Stimulated activated CD4-positive, alpha-beta T cell treated with anti-CD3 and anti-CD28 coated beads, Interleukin-12 subunit alpha, Interleukin-12 subunit beta, amount 100 ng/mL, for 4 hours (primary cell): ENCODE measurements around the gene FAU.
A peak's percentile ranks its signal among the peaks of the same experiment; 100 is the strongest.
"Not testable (repeated sequence)": the region's sequence is repeated elsewhere in the genome, so short reads cannot be mapped to it uniquely, and the experiment has no call there.

Experiments
- DNase-seq: peaks from one replicate; pipeline ENCODE4 v3.0.0-alpha.2; 2020

The FAU gene

DNA sequence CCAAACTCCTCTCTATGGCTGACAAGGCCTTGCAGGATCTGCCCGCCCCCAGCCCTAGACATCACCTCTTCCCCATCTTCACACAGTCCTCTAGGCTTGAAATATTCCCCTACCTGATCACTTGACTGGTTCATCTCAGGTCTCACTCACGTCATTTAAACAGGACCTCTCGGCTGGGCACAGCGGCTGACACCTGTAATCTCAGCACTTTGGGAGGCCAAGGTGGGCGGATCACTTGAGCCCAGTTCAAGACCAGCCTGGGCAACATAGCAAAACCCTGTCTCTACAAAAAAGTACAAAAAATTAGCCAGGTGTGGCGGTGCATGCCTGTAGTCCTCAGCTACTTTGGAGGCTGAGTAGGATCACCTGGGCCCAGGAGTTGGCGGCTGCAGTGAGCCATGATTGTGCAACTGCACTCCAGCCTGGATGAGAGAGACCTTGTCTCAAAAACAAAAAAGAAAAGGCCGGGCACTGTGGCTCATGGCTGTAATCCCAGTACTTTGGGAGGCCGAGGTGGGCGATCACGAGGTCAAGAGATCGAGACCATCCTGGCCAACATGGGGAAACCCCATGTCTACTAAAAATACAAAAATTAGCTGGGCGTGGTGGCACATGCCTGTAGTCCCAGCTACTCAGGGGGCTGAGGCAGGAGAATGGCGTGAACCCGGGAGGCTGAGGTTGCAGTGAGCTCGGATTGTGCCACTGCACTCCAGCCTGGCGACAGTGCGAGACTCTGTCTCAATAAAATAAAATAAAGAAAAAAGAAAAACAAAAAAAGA, 2.9 kb downstream of the FAU start:
- DNase-seq = not testable (repeated sequence)

DNA sequence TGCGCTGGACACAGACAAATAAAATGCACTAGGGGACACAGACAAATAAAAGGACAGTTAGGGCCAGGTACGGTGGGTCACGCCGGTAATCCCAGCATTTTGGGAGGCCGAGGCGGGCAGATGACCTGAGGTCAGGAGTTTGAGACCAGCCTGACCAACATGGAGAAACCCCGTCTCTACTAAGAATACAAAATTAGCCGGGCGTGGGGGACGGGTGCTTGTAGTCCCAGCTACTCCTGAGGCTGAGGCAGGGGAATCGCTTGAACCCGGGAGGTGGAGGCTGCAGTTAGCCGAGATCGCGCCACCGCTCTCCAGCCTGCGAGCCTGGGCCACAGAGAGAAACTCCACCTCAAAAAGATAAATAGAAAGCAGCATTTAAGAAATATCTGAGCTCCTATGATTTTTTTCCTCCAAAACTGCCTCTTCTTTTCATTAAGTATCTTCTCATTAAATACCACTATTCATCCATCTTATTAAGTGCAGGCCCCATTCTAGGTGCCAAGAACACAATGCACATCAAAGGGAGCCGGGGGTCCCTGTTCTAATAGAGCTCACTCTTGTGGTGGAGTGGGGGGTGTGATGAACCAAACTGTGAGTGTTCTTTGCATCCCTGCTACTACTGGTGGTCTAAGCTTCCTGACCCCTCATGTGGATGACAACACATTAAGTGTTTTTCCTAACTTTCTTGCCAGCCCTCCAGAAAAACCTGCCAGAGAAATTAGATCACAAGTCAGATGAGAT, 3.7 kb downstream of the FAU start:
- no peak for DNase-seq

DNA sequence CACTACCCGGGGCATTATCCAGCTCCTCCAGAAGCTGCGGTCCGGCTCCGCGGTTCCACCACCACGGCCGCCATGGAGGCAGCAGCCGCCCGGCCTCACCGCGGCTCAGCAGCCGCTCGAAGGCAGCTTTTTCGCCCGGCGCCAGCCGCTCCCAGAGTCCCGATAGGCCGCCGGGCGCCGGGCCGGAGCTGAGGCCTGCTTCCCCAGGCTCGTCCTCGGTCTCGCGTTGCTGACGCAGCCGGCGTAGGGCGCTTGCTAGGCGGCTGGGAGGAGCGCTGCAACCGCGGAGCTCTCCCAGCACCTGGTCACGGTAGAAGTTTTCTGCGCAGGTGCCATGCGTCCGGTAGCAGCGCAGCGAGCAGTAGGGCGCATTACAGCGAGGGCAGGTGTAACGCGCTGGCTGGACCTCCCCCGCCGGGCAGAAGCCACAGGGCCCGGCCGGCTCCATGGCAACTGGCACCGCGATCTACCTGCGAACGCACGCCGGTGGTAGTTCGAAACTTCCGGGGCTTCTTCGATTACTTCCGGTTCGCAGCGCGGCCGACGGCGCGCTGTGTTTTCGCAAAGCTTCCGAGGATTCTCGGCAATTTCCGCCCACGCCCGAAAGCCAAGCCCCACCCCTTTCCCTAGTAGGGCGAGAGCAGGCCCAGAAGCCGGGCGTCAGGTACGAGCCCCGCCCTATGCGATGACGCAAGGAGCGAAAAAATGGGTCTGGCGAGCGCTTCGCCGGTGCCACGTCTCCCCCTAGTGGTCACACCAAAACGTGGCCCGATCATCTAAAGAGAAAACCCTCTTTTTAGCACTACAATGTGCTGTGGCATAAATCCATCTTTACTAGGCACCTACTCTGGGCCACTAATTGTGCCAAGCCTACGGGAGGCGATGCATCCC, 4.5 kb downstream of the FAU start, which contains the start of gene ZNHIT2:
TSS of gene ZNHIT2 (minus strand) at position 496 of the 891 bp plus-strand sequence. CDS start at position 448, 48 bp downstream.
- peak; percentile 100 for DNase-seq

DNA sequence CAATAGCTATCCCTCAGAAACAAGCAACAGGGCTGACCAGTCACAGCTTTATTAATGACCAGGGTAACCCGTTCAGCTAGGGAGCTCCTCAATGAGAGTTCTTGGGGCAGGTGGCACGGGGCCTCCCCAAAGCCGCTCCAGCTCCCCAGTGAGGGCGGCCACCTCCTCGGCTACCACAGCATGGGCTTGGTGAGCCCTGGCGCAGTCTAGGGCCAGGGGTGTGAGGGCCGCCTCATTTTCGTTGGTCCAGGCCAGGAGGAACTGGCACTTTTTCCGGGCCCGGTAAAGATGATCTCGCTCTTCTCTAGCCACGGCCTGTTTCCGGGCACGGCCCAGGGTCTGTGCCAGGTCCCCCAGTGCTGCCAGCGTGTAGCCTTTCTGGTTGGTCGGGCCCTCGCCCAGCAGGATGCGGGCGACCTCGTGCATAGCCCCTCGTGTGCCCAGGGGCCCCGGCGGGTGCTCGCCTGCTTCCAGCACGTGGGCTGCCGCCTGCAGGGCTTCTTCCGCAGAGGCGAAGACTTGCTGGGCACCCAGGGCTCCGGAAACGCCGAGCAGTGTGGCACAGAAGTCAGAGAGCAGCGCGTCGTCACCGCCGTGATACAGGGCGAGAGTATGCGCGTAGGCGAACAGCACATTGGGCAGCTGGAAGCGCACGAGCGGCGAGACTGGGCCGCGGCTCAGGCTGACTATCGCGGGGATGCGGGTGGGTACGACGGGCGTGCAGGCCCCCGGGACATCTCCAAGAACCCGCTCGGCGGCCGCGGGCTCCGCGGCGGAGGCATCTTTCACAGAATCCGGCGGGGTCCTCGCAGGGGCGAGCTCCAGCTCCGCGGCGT, 5.3 kb downstream of the FAU start:
- peak; percentile 61 for DNase-seq

DNA sequence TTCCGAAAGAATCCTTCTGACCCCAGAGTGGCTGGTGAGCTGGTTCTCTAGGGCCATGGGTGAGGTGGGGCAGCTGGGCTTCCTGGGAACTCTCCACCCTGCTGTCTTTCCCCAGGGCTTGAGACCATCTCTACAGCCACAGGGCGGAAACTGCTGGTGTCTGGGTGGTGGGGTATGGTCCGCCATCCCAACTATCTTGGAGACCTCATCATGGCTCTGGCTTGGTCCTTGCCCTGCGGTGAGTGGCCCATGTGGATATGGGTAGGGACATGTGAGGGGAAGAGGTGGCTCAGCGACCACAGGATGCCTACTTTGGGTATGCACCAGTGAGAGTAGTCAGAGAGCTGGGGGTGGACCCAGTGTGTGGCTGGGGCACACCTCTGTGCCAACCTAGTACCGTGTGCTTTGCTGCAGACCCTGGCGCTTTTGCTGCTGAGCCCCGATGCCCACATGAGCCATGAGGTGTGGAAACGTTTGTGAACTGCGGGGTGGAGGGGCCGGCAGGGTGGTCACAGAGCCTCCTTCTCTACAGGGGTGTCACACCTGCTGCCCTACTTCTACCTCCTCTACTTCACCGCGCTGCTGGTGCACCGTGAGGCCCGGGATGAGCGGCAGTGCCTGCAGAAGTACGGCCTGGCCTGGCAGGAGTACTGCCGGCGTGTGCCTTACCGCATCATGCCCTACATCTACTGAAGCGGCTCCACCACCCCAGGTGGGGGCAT, 6.4 kb downstream of the FAU start:
- DNase-seq = no peak

DNA sequence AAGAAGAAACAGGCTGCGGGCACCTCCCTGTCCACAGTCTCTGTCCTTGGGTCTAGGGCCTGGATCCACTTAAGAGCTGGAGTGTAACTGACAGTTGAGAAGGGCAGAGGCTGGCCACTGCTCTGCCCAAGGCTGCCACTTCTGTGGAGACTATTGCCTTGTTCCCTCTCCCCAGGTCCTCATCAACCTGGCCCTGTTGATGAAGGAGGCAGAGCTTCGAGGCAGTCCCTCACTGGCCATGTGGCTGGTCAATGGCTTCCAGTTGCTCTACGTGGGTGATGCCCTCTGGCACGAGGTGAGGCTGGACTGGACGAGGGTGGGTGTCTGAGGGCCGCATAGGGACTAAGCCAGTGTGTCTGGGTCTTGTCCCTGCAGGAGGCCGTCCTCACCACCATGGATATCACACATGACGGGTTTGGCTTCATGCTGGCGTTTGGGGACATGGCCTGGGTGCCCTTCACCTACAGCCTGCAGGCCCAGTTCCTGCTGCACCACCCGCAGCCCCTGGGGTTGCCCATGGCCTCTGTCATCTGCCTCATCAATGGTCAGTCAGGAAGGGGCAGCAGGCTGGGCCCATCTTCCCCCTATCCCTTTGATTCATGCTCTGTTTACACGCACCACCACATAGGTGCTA, 7.3 kb downstream of the FAU start:
- DNase-seq = no peak

DNA sequence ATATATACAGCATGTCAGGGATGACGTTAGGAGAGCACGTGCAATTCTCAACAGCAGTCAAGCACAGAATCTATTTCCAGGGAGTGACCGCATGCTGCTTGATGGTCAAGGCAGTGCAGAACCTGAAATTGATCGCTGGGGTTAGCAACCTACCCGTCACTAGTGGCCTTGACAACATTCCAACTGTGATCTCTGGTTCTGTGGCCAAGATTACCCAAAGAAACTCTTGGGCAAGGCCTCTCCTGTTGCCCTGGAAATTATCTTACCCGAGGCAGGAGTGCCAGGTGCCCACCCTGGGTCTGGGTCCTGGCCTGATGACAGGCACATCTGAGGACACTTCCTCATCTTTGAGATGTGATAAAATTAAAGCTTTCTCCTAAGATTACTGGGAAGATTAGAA, 8.1 kb downstream of the FAU start:
- no peak for DNase-seq

DNA sequence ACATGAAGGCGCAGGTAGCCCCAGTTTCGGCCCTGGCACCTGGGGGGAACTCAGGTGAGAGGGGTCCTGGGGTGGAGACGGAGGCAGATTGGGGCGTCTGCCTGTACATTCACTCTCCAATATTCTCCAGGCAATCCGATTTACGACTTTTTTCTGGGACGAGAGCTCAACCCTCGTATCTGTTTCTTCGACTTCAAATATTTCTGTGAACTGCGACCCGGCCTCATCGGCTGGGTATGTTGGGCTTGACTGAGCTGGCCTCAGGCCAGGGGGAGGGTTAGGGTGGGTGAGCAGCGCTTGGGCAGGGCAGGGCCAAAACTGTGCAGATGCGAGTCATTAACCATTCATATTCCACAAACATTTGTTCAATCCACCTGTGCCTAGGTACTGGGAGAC, 8.6 kb downstream of the FAU start:
- no peak for DNase-seq

DNA sequence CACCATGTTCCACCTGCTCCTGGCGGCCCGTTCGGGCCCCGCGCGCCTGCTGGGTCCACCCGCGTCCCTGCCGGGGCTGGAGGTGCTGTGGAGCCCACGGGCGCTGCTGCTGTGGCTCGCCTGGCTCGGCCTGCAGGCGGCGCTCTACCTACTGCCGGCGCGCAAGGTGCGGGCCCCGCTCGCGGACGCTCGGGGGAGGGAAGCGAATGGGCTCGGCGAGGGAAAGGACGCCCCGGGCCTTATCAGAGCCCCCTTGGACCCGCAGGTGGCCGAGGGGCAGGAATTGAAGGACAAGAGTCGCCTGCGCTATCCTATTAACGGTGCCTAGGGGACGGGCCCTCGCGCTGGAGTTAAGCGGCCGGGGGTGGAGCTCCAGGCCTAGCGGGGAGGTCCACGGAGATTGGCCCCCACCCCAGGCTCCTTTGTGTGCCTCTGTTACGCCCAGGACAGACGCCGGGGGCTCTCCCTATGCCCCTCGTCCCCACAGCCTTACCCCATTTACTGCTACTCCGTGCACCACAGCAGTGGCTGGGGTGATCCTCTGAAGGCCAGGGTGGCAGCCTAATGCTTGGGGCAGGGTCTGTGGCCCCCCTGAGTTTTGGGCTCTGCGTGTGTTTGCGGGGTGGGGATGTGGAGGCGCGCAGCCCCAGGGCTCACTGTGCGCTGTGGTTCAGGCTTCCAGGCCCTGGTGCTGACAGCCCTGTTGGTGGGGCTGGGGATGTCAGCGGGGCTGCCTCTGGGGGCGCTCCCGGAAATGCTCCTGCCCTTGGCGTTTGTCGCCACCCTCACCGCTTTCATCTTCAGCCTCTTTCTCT, 9.2 kb downstream of the FAU start:
- DNase-seq = peak; percentile 74

DNA sequence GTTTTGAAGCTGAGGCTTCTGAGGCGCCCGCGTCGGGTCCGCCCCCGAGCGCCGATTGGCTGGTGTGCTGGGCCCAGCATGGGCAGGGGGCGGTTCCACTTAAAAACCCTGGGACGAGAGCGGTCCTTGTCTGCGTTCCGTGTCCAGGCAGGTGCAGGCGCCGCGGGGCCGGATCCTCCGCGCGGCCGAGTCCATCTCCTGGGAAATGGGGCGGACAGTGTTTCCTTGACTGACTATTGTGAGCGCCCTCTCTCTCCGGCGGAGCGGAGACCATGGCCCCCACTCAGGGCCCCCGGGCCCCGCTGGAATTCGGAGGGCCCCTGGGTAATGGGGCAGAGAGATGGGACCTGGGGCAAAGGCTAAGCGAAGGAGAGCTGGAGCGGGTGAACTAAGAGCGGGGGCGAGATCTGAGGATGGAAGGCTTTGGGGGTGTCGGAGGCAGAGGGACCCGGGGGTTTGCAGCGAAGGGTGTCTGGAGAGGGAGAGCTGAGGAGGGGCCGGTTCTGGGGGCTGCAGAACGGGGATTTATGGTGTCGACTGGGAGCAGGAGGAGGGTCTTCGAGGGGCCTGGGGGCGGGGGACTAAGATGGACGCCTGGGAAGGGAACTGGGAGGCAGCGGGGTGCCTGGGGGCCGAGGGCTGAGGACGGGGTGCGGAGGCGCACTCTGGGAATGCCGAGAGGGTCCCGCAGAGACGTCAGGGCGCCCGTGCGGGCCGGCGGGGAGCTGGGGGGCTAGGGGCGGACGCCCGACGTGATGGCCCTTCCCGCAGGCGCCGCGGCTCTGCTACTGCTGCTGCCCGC, 10.0 kb downstream of the FAU start, which contains the start of gene TM7SF2:
TSS of gene TM7SF2 (plus strand) at position 129 of the 802 bp plus-strand sequence. CDS start at position 273, 144 bp downstream.
- peak; percentile 93 for DNase-seq

DNA sequence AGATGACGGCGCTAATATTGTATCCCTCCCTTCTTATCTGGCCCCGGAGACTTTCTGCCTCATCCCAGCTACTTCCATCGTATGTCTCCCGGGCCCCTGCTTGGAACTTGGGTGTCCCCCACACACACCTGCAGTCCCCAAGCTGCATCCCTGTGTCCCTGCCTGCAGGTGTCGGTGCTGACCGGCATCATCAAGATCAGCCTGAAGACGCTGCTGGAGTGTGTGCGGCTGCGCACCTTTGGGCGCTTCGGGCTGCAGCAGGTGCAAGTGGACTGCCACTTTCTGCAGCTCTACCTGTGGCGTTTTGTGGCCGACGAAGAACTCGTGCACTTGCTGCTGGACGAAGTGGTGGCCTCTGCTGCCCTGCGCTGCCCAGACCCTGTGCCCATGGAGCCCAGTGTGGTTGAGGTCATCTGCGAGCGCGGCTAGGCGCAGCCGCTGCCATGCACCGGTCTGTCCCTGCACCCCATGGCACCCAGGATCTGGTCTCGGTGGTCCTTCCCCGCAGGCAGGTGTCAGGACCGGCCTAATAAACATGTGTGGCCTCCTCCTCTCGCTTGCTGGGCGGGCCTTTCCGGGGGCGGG, 10.7 kb downstream of the FAU start:
- no peak for DNase-seq

DNA sequence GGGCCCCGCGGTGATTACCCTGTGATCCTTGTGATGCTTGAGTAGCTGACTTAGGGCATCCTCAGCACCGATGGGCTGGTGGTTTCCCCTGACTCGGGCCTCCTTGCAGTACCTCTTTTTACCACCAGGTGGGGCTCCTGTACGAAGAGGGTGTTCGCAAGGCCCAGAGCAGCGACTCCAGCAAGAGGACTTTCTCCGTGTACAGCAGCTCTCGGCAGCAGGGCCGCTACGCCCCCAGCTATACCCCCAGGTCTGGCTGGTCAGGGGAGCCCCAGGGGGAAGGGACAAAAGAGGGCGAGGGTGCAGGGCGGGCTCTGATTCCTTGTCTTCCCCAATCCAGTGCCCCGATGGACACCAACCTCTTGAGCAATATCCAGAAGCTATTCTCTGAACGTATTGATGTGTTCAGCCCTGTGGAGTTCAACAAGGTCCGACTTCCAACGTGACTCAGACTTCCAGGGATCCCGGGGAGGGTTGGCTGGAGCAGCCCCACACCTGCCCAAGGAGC, 11.5 kb downstream of the FAU start:
- peak; percentile 97 for DNase-seq

DNA sequence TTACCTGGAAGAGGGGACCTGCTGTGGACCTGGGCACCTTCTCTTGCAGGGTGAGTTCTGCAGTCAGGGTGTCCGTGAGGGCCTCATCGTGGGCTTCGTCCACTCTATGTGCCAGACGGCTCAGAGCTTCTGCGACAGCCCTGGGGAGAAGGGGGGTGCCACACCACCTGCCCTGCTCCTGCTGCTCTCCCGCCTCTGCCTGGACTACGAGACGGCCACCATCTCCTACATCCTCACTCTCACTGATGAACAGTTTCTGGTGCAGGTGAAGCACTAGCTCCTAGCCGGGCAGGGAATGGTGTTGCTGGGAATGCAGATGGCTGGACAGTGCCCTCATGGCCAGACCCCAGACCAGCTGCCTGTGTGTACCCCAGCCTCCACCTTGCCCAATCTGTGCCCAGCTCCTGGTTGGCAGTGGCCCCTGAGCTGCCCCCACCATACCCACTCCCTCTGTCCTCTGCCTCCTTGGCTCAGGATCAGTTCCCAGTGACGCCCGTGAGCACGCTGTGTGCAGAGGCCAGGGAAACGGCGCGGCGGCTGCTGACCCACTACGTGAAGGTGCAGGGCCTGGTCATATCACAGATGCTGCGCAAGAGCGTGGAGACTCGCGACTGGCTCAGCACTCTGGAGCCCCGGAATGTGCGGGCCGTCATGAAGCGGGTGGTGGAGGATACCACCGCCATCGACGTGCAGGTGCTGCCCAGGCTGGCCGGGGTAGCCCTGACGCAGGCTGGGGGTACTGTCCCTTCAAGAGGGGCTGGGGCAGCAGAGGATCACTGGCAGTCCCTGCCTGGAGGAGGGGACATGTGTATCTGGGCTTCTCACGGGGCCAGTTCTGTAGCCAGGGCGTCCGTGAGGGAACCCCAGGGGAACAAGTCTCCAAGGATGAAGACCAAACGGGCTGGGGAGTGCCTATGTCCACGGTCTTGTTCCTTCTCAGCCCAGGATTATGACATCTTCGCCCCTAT, 12.4 kb downstream of the FAU start:
- DNase-seq = no peak

DNA sequence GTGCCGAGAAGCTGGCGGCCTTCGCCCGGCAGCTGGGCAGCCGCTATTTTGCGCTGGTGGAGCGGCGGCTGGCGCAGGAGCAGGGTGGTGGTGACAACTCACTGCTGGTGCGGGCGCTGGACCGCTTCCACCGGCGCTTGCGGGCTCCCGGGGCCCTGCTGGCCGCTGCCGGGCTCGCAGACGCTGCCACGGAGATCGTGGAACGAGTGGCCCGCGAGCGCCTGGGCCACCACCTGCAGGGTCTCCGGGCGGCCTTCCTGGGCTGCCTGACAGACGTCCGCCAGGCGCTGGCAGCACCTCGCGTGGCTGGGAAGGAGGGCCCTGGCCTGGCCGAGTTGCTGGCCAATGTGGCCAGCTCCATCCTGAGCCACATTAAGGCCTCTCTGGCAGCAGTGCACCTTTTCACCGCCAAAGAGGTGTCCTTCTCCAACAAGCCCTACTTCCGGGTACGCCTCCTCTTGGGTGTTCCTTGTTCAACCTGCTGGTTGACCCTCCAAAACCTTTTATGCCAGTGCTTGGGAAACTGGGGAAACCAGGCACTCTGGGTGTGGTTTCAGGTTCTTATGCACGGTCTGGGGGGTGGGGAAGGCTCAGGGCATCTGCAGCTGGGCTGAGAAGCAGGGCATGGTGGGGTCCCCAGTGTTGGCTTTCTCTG, 13.3 kb downstream of the FAU start:
- no peak for DNase-seq

DNA sequence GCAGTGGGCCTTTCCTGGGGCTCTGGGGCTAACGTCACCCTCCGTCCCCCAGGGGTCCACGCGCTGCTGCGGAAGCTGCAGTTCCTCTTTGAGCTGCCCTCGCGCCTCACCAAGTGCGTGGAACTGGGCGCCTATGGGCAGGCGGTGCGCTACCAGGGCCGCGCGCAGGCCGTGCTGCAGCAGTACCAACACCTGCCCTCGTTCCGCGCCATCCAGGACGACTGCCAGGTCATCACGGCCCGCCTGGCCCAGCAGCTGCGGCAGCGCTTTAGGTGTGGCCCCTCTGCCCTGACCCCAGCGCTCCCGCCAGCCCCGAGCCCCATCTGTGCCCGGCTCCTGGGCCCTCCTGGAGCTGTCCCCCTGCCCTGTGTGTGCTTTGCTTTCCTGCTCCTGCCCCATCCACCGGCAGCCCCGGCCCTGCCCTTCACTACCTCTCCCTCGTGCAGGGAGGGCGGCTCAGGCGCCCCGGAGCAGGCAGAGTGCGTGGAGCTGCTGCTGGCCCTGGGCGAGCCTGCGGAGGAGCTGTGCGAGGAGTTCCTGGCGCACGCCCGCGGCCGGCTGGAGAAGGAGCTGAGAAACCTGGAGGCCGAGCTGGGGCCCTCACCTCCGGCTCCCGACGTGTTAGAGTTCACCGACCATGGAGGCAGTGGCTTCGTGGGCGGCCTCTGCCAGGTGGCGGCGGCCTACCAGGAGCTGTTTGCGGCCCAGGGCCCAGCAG, 14.0 kb downstream of the FAU start:
- no peak for DNase-seq

DNA sequence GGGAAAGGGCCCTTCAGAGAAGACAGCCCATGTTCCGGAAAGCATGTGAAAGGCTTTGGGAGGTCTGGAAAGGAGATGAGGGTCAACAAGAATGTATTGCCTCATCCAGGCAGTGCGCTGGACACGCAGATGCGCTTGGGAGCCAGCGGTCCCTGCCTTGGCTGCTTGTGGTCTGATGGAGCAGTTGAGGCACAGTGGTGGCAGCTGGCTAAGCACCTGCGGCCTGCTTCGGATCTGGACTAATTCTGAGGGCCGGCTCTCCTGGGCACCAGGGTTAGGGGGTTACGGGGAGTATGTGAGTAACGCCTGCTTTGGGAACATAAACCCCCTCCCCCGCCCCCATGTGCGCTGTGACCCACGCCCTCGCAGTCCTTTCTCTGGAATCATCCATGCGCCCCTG, 14.9 kb downstream of the FAU start:
- no peak for DNase-seq
